WTC11 (cell line): ENCODE measurements around the gene DTNA. TPM values are rescaled to one million over a fixed set of nuclear protein-coding genes. Genes with fewer than 3 reads are reported as not detected.

ENCODE experiments used
- AR ChIP-seq: fragments of 250-450 bp; sonication (Bioruptor Pico); IDR thresholded peaks from 2 replicates; pipeline ENCODE4 v1.9.0; 2021; ENCODE audit warnings: mild to moderate bottlenecking
- ARID4B ChIP-seq: sonication (generic); formaldehyde crosslinking; IDR thresholded peaks from 2 replicates; pipeline ENCODE4 v1.8.0; 2023; ENCODE audit warnings: missing genetic modification reagents, mild to moderate bottlenecking, borderline replicate concordance
- CREM ChIP-seq: sonication (generic); formaldehyde crosslinking; IDR thresholded peaks from 2 replicates; pipeline ENCODE4 v1.8.1; 2022; ENCODE audit warnings: mild to moderate bottlenecking, missing genetic modification reagents, moderate library complexity
- CTCF ChIP-seq: fragments of 200-600 bp; IDR thresholded peaks from 2 replicates; pipeline ENCODE4 v1.8.0; 2022; ENCODE audit warnings: antibody characterized with exemption
- ETV6 ChIP-seq: sonication (generic); formaldehyde crosslinking; IDR thresholded peaks from 2 replicates; pipeline ENCODE4 v1.8.1; 2022; ENCODE audit warnings: mild to moderate bottlenecking, missing genetic modification reagents
- FOXP4 ChIP-seq: sonication (generic); formaldehyde crosslinking; IDR thresholded peaks from 2 replicates; pipeline ENCODE4 v1.8.0; 2022; ENCODE audit warnings: mild to moderate bottlenecking, missing genetic modification reagents
- IRF1 ChIP-seq: sonication (generic); formaldehyde crosslinking; IDR thresholded peaks from 2 replicates; pipeline ENCODE4 v1.8.0; 2023; ENCODE audit warnings: missing genetic modification reagents
- USF1 ChIP-seq: sonication (generic); formaldehyde crosslinking; IDR thresholded peaks from 2 replicates; pipeline ENCODE4 v1.8.0; 2022; ENCODE audit warnings: mild to moderate bottlenecking, missing genetic modification reagents
- ZBTB43 ChIP-seq: sonication (generic); formaldehyde crosslinking; IDR thresholded peaks from 2 replicates; pipeline ENCODE4 v1.8.1; 2023; ENCODE audit warnings: mild to moderate bottlenecking, missing genetic modification reagents
- ZNF138 ChIP-seq: sonication (generic); formaldehyde crosslinking; conservative IDR thresholded peaks from 2 replicates; pipeline ENCODE4 v1.8.1; 2022; ENCODE audit warnings: mild to moderate bottlenecking, moderate library complexity, missing genetic modification reagents
- ZNF281 ChIP-seq: sonication (generic); formaldehyde crosslinking; IDR thresholded peaks from 2 replicates; pipeline ENCODE4 v1.8.0; 2023; ENCODE audit warnings: mild to moderate bottlenecking, missing genetic modification reagents
- total RNA-seq: library from RNA; stranded (reverse); gene quantifications from 3 replicates; pipeline ENCODE4 v1.2.3, GENCODE V29; 2021

Gene DTNA
- total RNA-seq, 1 experiment from 2014 or later = 16.1 TPM

- TF ChIP-seq CTCF (no peak), ETV6 (CRISPR knock-in tag) (no peak), IRF1 (CRISPR knock-in tag) (no peak), AR (no peak), ZNF281 (no peak), CREM (CRISPR knock-in tag) (no peak), ARID4B (no peak), ZBTB43 (CRISPR knock-in tag) (no peak), USF1 (no peak), FOXP4 (CRISPR knock-in tag) (no peak), ZNF138 (no peak)
Observed at GRCh38 chr18:34746614-34747013, 36.5 kb downstream of the DTNA start (continued).
